ENCODE measurements around the gene OR2H1.

OR2H1 gene

GRCh38 chr6:29505808-29506207 lies 48.9 kb downstream of the OR2H1 start:
- DNase-seq = no peak
- in situ Hi-C loops (cut with MboI; ENCODE audit: low pct_unique_long_range_greater_than_20kb, low sequenced_read_pairs) = no loop called here

- in situ Hi-C loops (cut with MboI; ENCODE audit: low pct_unique_long_range_greater_than_20kb, low sequenced_read_pairs) = no loop called here
- DNase-seq = no peak
Observed at GRCh38 chr6:29506446-29507067, 49.6 kb downstream of the OR2H1 start.

- DNase-seq = no peak
- in situ Hi-C loops (cut with MboI; ENCODE audit: low pct_unique_long_range_greater_than_20kb, low sequenced_read_pairs) = no loop called here
Observed at GRCh38 chr6:29507319-29507718, 50.4 kb downstream of the OR2H1 start.

GRCh38 chr6:29509239-29509638 lies 52.3 kb downstream of the OR2H1 start:
- in situ Hi-C loops (cut with MboI; ENCODE audit: low pct_unique_long_range_greater_than_20kb, low sequenced_read_pairs) = no loop called here
- DNase-seq = no peak

GRCh38 chr6:29509711-29510110 lies 52.8 kb downstream of the OR2H1 start:
- DNase-seq = no peak
- in situ Hi-C loops (cut with MboI; ENCODE audit: low pct_unique_long_range_greater_than_20kb, low sequenced_read_pairs) = no loop called here

- DNase-seq = no peak
- in situ Hi-C loops (cut with MboI; ENCODE audit: low pct_unique_long_range_greater_than_20kb, low sequenced_read_pairs) = no loop called here
Observed at GRCh38 chr6:29510202-29510601, 53.2 kb downstream of the OR2H1 start.

GRCh38 chr6:29510746-29511300 lies 53.9 kb downstream of the OR2H1 start:
- in situ Hi-C loops (cut with MboI; ENCODE audit: low pct_unique_long_range_greater_than_20kb, low sequenced_read_pairs) = no loop called here
- DNase-seq = no peak

Data from KBM-7 (cell line).